ENCODE measurements around the gene NFATC3. TPM values are rescaled to one million over a fixed set of nuclear protein-coding genes. Genes with fewer than 3 reads are reported as not detected.
A peak's percentile ranks its signal among the peaks of the same experiment; 100 is the strongest.

The NFATC3 gene
- total RNA-seq, 1 donor from 2014 or later: 34.2 TPM

- Histone ChIP-seq H3F3A (ENCODE audit: low read depth) (no peaks in the 10 kb centered on the region), H3K4me1 (no peaks in the 10 kb centered on the region), H3K27ac (no peak overlapping the region), H3K27me3 (no peaks in the 10 kb centered on the region), H3K9ac (no peak overlapping the region), H3K4me3 (no peak overlapping the region), H3K9me3 (ENCODE audit: low read depth) (no peaks in the 10 kb centered on the region), H4K20me1 (ENCODE audit: low read depth) (peaks cover 7% of the 10 kb centered on the region), H3K79me2 (ENCODE audit: low read depth) (peaks cover 34% of the 10 kb centered on the region), H3K36me3 (no peaks in the 10 kb centered on the region), H3K4me2 (no peak overlapping the region), H2AFZ (replicated peaks) (no peak overlapping the region)
- no peaks in the 10 kb centered on the region for H3K27me3 Mint-ChIP-seq (ENCODE audit: insufficient read depth, low read depth)
- no peaks in the 10 kb centered on the region for H3K9me3 Mint-ChIP-seq
- H3K4me1 Mint-ChIP-seq: peaks cover 4% of the 10 kb centered on the region
- no peak overlapping the region for H3K4me3 Mint-ChIP-seq
- DNase-seq (ENCODE audit: low spot score): no peak
- H3K27ac Mint-ChIP-seq: peak overlapping the region; percentile 9
- TF ChIP-seq EZH2phosphoT487 (IDR thresholded peaks at IDR 0.05): no peak
- TF ChIP-seq CTCF (IDR thresholded peaks at IDR 0.05): no peak
- no peak for TF ChIP-seq EZH2 (IDR thresholded peaks at IDR 0.05)
- peaks cover 14% of the 10 kb centered on the region for H3K36me3 Mint-ChIP-seq
These were observed 58.8 kb downstream of the NFATC3 start for GRCh38 chr16:68144008-68144407.

GRCh38 chr16:68146585-68146984 lies 61.4 kb downstream of the NFATC3 start:
- Histone ChIP-seq H3K4me1 (no peaks in the 10 kb centered on the region), H3K79me2 (ENCODE audit: low read depth) (peaks cover 13% of the 10 kb centered on the region), H3K9ac (no peak overlapping the region), H3F3A (ENCODE audit: low read depth) (no peaks in the 10 kb centered on the region), H3K4me2 (no peak overlapping the region), H3K36me3 (no peaks in the 10 kb centered on the region), H2AFZ (replicated peaks) (no peak overlapping the region), H3K9me3 (ENCODE audit: low read depth) (no peaks in the 10 kb centered on the region), H3K27ac (no peak overlapping the region), H3K27me3 (no peaks in the 10 kb centered on the region), H3K4me3 (no peak overlapping the region), H4K20me1 (ENCODE audit: low read depth) (peaks cover 7% of the 10 kb centered on the region)
- DNase-seq (ENCODE audit: low spot score): no peak
- H3K27me3 Mint-ChIP-seq (ENCODE audit: insufficient read depth, low read depth): no peaks in the 10 kb centered on the region
- H3K4me3 Mint-ChIP-seq: no peak overlapping the region
- H3K9me3 Mint-ChIP-seq: no peaks in the 10 kb centered on the region
- peaks cover 6% of the 10 kb centered on the region for H3K36me3 Mint-ChIP-seq
- H3K4me1 Mint-ChIP-seq: peaks cover 4% of the 10 kb centered on the region
- no peak for TF ChIP-seq EZH2phosphoT487 (IDR thresholded peaks at IDR 0.05)
- TF ChIP-seq EZH2 (IDR thresholded peaks at IDR 0.05): no peak
- TF ChIP-seq CTCF (IDR thresholded peaks at IDR 0.05): no peak
- no peak overlapping the region for H3K27ac Mint-ChIP-seq

DNA sequence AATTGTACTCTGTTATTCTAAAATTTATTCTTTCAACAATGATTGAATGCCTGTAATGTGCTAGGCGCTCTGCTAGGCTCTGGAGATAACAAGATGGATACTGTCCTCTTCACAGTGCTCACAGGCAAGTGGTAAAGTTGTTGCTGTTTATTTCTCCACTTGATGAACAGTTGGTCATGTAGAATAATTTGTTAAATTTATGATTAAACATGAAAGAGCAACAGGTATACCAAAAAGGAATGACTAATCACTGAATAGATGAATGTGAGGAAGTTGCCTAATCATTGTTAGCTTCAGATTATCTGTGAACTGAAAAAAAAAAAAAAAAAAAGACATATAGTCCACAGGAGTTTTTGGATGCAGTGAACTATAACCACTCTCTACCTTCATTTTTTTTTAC lies 62.3 kb downstream of the NFATC3 start:
- Histone ChIP-seq H3K9ac (no peak overlapping the region), H3K9me3 (ENCODE audit: low read depth) (no peaks in the 10 kb centered on the region), H2AFZ (replicated peaks) (no peak overlapping the region), H3K4me3 (no peak overlapping the region), H3K4me2 (no peak overlapping the region), H3K79me2 (ENCODE audit: low read depth) (peaks cover 7% of the 10 kb centered on the region), H3K27me3 (no peaks in the 10 kb centered on the region), H3K27ac (no peak overlapping the region), H3F3A (ENCODE audit: low read depth) (no peaks in the 10 kb centered on the region), H3K36me3 (no peaks in the 10 kb centered on the region), H4K20me1 (ENCODE audit: low read depth) (peaks cover 7% of the 10 kb centered on the region), H3K4me1 (no peaks in the 10 kb centered on the region)
- Mint-ChIP-seq H3K4me1 (peaks cover 4% of the 10 kb centered on the region), H3K36me3 (peaks cover 2% of the 10 kb centered on the region), H3K27ac (no peak overlapping the region), H3K4me3 (no peak overlapping the region), H3K27me3 (ENCODE audit: insufficient read depth, low read depth) (no peaks in the 10 kb centered on the region), H3K9me3 (no peaks in the 10 kb centered on the region)
- no peak for TF ChIP-seq EZH2phosphoT487 (IDR thresholded peaks at IDR 0.05)
- no peak for TF ChIP-seq EZH2 (IDR thresholded peaks at IDR 0.05)
- TF ChIP-seq CTCF (IDR thresholded peaks at IDR 0.05): no peak
- DNase-seq (ENCODE audit: low spot score): no peak

Measured in neural progenitor cell (in vitro differentiated cells).